OCI-LY1 (cell line): ENCODE data around the gene S100PBP.

Source experiments
- H2AFZ ChIP-seq: fragments of 200-600 bp; sonication (generic), shearing (Covaris generic); 2 replicates; pipeline ENCODE4 v1.6.0; 2014; ENCODE audit warnings: antibody characterized with exemption, mild to moderate bottlenecking, low read length
- H3F3A ChIP-seq: fragments of 200-600 bp; sonication (generic), shearing (Covaris generic); 2 replicates; pipeline ENCODE4 v1.6.0; 2014; ENCODE audit warnings: mild to moderate bottlenecking, antibody characterized with exemption, low read length, moderate library complexity; ENCODE audit not compliant: insufficient read depth
- H3K27ac ChIP-seq: fragments of 200-600 bp; sonication (generic); 2 replicates; pipeline ENCODE4 v1.5.1; 2014; ENCODE audit warnings: low read length, mixed run types, mild to moderate bottlenecking, low read depth; ENCODE audit not compliant: poor library complexity, severe bottlenecking
- H3K27me3 ChIP-seq: fragments of 200-600 bp; sonication (generic); 2 replicates; pipeline ENCODE4 v1.6.0; 2014; ENCODE audit warnings: antibody characterized with exemption, mild to moderate bottlenecking, low read length, moderate library complexity; ENCODE audit not compliant: insufficient read depth
- H3K36me3 ChIP-seq: fragments of 200-600 bp; sonication (generic); 2 replicates; pipeline ENCODE4 v1.6.1; 2014; ENCODE audit warnings: mild to moderate bottlenecking, antibody characterized with exemption, low read length, moderate library complexity, mixed read lengths; ENCODE audit not compliant: insufficient read depth
- H3K4me1 ChIP-seq: fragments of 200-600 bp; sonication (generic); 2 replicates; pipeline ENCODE4 v1.5.1; 2014; ENCODE audit warnings: mild to moderate bottlenecking, low read length, moderate library complexity; ENCODE audit not compliant: insufficient read depth, severe bottlenecking
- H3K4me2 ChIP-seq: fragments of 200-600 bp; sonication (generic), shearing (Covaris generic); 2 replicates; pipeline ENCODE4 v1.6.1; 2014; ENCODE audit warnings: low read length
- H3K4me3 ChIP-seq: fragments of 200-600 bp; sonication (generic); 2 replicates; pipeline ENCODE4 v1.5.1; 2014; ENCODE audit warnings: low read length, low read depth, mild to moderate bottlenecking, mixed read lengths; ENCODE audit not compliant: poor library complexity, severe bottlenecking
- H3K79me2 ChIP-seq: fragments of 200-600 bp; shearing (Covaris generic); 2 replicates; pipeline ENCODE4 v1.6.1; 2016; ENCODE audit warnings: mixed run types, low read length, mixed read lengths; ENCODE audit not compliant: insufficient read depth
- H3K9ac ChIP-seq: fragments of 200-600 bp; sonication (generic), shearing (Covaris generic); 2 replicates; pipeline ENCODE4 v1.6.1; 2014; ENCODE audit warnings: mild to moderate bottlenecking, low read length, mixed read lengths
- H3K9me2 ChIP-seq: fragments of 200-600 bp; sonication (generic), shearing (Covaris generic); 2 replicates; pipeline ENCODE4 v1.6.1; 2014; ENCODE audit warnings: low read depth, mild to moderate bottlenecking, low read length, mixed read lengths
- H3K9me3 ChIP-seq: fragments of 200-600 bp; shearing (Covaris generic); 2 replicates; pipeline ENCODE4 v1.6.1; 2014; ENCODE audit warnings: low read length, mixed read lengths
- H4K20me1 ChIP-seq: fragments of 200-600 bp; sonication (generic), shearing (Covaris generic); 2 replicates; pipeline ENCODE4 v1.6.0; 2016; ENCODE audit warnings: mild to moderate bottlenecking, low read length; ENCODE audit not compliant: insufficient read depth
- CTCF ChIP-seq: fragments of 200-600 bp; sonication (generic), shearing (Covaris generic); IDR thresholded peaks from 2 replicates; pipeline ENCODE4 v1.5.1; 2017; ENCODE audit warnings: mild to moderate bottlenecking, antibody characterized with exemption, low read length, moderate library complexity, mixed read lengths
- EZH2 ChIP-seq: fragments of 200-600 bp; sonication (generic), shearing (Covaris generic); IDR thresholded peaks from 2 replicates; pipeline ENCODE4 v1.8.0; 2017; ENCODE audit warnings: borderline replicate concordance, mixed run types, mild to moderate bottlenecking, antibody characterized with exemption, low read length, moderate library complexity, mixed read lengths

Gene S100PBP

DNA sequence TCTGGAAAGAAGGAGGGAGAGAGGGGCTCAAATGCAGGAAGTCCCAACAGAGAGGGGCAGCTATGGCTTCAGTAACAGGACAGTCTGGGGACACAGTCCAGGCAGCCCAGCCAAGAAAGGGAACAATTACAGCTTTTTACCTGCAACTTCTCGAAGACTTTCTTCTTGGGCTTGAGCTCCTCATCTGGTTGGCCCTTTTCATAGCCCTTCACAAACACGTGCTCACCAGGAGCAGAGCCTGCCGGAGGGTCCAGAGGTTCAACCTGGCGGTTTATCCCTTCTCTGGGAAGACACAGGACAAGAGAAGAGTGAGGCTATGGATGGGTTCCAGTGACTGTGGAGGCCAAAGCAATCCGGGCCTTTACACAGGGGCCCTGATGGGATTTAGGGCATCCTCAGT lies 38.2 kb upstream of the S100PBP start:
- no peaks in the 10 kb centered on the region for H4K20me1 ChIP-seq
- no peaks in the 10 kb centered on the region for H3K27me3 ChIP-seq
- no peak for TF ChIP-seq CTCF
- no peak for TF ChIP-seq EZH2
- no peak overlapping the region for H3K9ac ChIP-seq
- no peak overlapping the region for H3K27ac ChIP-seq
- no peak overlapping the region for H3K4me2 ChIP-seq
- H3F3A ChIP-seq: no peaks in the 10 kb centered on the region
- no peaks in the 10 kb centered on the region for H3K4me1 ChIP-seq
- H3K9me3 ChIP-seq: no peaks in the 10 kb centered on the region
- no peaks in the 10 kb centered on the region for H3K79me2 ChIP-seq
- H3K36me3 ChIP-seq: peaks cover 83% of the 10 kb centered on the region
- H3K4me3 ChIP-seq: no peak overlapping the region
- no peak overlapping the region for H2AFZ ChIP-seq
- H3K9me2 ChIP-seq: no peaks in the 10 kb centered on the region

- no peak for TF ChIP-seq EZH2
- TF ChIP-seq CTCF: no peak
- no peaks in the 10 kb centered on the region for H3F3A ChIP-seq
- H3K79me2 ChIP-seq: no peaks in the 10 kb centered on the region
- H3K9ac ChIP-seq: no peak overlapping the region
- H3K4me2 ChIP-seq: no peak overlapping the region
- H3K4me1 ChIP-seq: no peaks in the 10 kb centered on the region
- no peak overlapping the region for H3K27ac ChIP-seq
- H3K4me3 ChIP-seq: no peak overlapping the region
- no peaks in the 10 kb centered on the region for H3K9me3 ChIP-seq
- H3K36me3 ChIP-seq: peaks cover 87% of the 10 kb centered on the region
- no peaks in the 10 kb centered on the region for H4K20me1 ChIP-seq
- no peak overlapping the region for H2AFZ ChIP-seq
- no peaks in the 10 kb centered on the region for H3K27me3 ChIP-seq
- no peaks in the 10 kb centered on the region for H3K9me2 ChIP-seq
Measured at GRCh38 chr1:32780005-32780404, 37.4 kb upstream of the S100PBP start.

DNA sequence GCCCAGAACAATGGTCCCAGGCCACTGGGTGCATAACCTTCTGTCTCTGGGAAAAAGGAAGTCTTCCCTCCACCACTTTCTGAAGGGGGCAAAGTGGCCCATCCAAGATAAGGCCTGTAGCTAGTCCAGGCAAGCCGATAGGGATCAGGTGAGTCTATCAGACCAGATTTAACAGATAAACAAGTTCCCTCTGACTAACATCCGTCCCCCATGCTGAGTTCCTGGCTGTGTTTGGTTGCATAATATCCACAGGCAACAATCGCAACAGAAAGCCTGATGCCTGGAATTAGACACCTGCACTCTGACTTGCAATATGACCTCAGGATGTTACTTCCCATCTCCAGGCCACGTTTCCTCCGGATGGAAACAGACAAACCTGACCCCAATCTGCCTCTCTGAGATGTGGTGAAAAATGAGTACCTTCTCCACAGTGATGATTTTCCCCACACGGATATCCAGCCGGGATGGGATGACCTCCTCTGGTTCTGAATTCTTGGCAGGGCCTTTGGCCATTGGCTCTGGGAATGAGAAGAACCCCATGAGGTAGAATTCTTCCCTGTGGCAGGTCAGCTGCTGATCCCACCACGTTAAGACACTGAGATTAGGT lies 36.7 kb upstream of the S100PBP start:
- H3K36me3 ChIP-seq: peaks cover 85% of the 10 kb centered on the region

More for the DNA sequence above, 36.7 kb upstream of the S100PBP start:
- H3K4me3 ChIP-seq: no peak overlapping the region
- H3K9me2 ChIP-seq: no peaks in the 10 kb centered on the region
- H3K4me1 ChIP-seq: no peaks in the 10 kb centered on the region
- no peaks in the 10 kb centered on the region for H3K9me3 ChIP-seq
- no peak overlapping the region for H3K4me2 ChIP-seq
- H3K27me3 ChIP-seq: no peaks in the 10 kb centered on the region
- H3K79me2 ChIP-seq: no peaks in the 10 kb centered on the region
- H3K9ac ChIP-seq: no peak overlapping the region
- H3F3A ChIP-seq: no peaks in the 10 kb centered on the region
- H2AFZ ChIP-seq: no peak overlapping the region
- TF ChIP-seq CTCF (no peak), EZH2 (no peak)
- H4K20me1 ChIP-seq: no peaks in the 10 kb centered on the region
- H3K27ac ChIP-seq: no peak overlapping the region
